Measurements from ENCODE around the gene NT5C3A.
"Not testable (repeated sequence)": the region's sequence is repeated elsewhere in the genome, so short reads cannot be mapped to it uniquely, and the experiment has no call there.

Gene NT5C3A

GRCh38 chr7:33040803-33041516 lies 21.6 kb downstream of the NT5C3A start:
- DNase-seq, result peak; percentile 69

- no peak for DNase-seq
These were observed 22.7 kb downstream of the NT5C3A start for GRCh38 chr7:33039903-33040292.

- peak; percentile 58 for DNase-seq
These were observed 23.2 kb downstream of the NT5C3A start for GRCh38 chr7:33039257-33039902.

GRCh38 chr7:33038639-33039038 lies 23.9 kb downstream of the NT5C3A start:
- DNase-seq, result no peak

- no peak for DNase-seq
These were observed 26.8 kb downstream of the NT5C3A start for GRCh38 chr7:33035776-33036175.

- no peak for DNase-seq
These were observed 38.3 kb downstream of the NT5C3A start for GRCh38 chr7:33024189-33024757.

GRCh38 chr7:33012364-33012763 lies 50.2 kb downstream of the NT5C3A start:
- DNase-seq, result no peak

- no peak for DNase-seq
These were observed 52.8 kb downstream of the NT5C3A start for GRCh38 chr7:33009734-33010133.

- not testable (repeated sequence) for DNase-seq
These were observed 56.9 kb downstream of the NT5C3A start for GRCh38 chr7:33005690-33006089.

GRCh38 chr7:33005193-33005592 lies 57.4 kb downstream of the NT5C3A start:
- DNase-seq, result not testable (repeated sequence)

- DNase-seq, result not testable (repeated sequence)
These were observed 58.4 kb downstream of the NT5C3A start for GRCh38 chr7:33004104-33004616.

GRCh38 chr7:33003111-33003510 lies 59.5 kb downstream of the NT5C3A start:
- not testable (repeated sequence) for DNase-seq

- not testable (repeated sequence) for DNase-seq
These were observed 63.2 kb downstream of the NT5C3A start for GRCh38 chr7:32999380-32999779.

- peak; percentile 44 for DNase-seq
These were observed 64.0 kb downstream of the NT5C3A start for GRCh38 chr7:32998361-32999171.

GRCh38 chr7:32997956-32998355 lies 64.6 kb downstream of the NT5C3A start:
- not testable (repeated sequence) for DNase-seq

GRCh38 chr7:32992750-32993149 lies 69.8 kb downstream of the NT5C3A start:
- DNase-seq, result not testable (repeated sequence)

GRCh38 chr7:32991975-32992700 lies 70.4 kb downstream of the NT5C3A start:
- DNase-seq, result peak; percentile 30

- DNase-seq, result not testable (repeated sequence)
These were observed 71.4 kb downstream of the NT5C3A start for GRCh38 chr7:32991068-32991585.

- DNase-seq, result peak; percentile 54
These were observed 74.4 kb downstream of the NT5C3A start for GRCh38 chr7:32988148-32988547.

GRCh38 chr7:32979902-32980301 lies 82.7 kb downstream of the NT5C3A start:
- not testable (repeated sequence) for DNase-seq

- not testable (repeated sequence) for DNase-seq
These were observed 83.3 kb downstream of the NT5C3A start for GRCh38 chr7:32979246-32979645.

- DNase-seq, result peak; percentile 25
These were observed 85.4 kb downstream of the NT5C3A start for GRCh38 chr7:32977159-32977558.
